HEK293 (cell line): ENCODE measurements around the gene RHBDF2.

Source experiments
- KLF16 ChIP-seq: fragments of 450-650 bp; formaldehyde crosslinking; IDR thresholded peaks from 2 replicates; pipeline ENCODE4 v1.5.1; 2017; ENCODE audit warnings: missing biosample characterization, missing genetic modification characterization
- MEIS1 ChIP-seq: sonication (generic); formaldehyde crosslinking; IDR thresholded peaks from 2 replicates; pipeline ENCODE4 v1.8.1; 2022; ENCODE audit warnings: missing genetic modification reagents, mild to moderate bottlenecking, borderline replicate concordance
- RBAK ChIP-seq: fragments of 450-650 bp; formaldehyde crosslinking; IDR thresholded peaks from 2 replicates; pipeline ENCODE4 v1.5.1; 2016; ENCODE audit warnings: missing biosample characterization, missing genetic modification characterization
- YY2 ChIP-seq: fragments of 450-650 bp; formaldehyde crosslinking; IDR thresholded peaks from 2 replicates; pipeline ENCODE4 v1.5.1; 2016; ENCODE audit warnings: missing biosample characterization, missing genetic modification characterization
- ZBTB49 ChIP-seq: fragments of 450-650 bp; formaldehyde crosslinking; IDR thresholded peaks from 2 replicates; pipeline ENCODE4 v1.5.1; 2016; ENCODE audit warnings: missing biosample characterization, missing genetic modification characterization, low read depth
- ZEB2 ChIP-seq: fragments of 450-650 bp; formaldehyde crosslinking; IDR thresholded peaks from 2 replicates; pipeline ENCODE4 v1.5.1; 2016; ENCODE audit warnings: missing biosample characterization, missing genetic modification characterization
- ZNF146 ChIP-seq: fragments of 450-650 bp; formaldehyde crosslinking; IDR thresholded peaks from 2 replicates; pipeline ENCODE4 v1.5.1; 2016; ENCODE audit warnings: missing biosample characterization, missing genetic modification characterization
- ZNF280C ChIP-seq: fragments of 450-650 bp; formaldehyde crosslinking; IDR thresholded peaks from 2 replicates; pipeline ENCODE4 v1.5.1; 2016; ENCODE audit warnings: missing biosample characterization, missing genetic modification characterization
- ZNF514 ChIP-seq: fragments of 450-650 bp; formaldehyde crosslinking; IDR thresholded peaks from 2 replicates; pipeline ENCODE4 v1.5.1; 2016; ENCODE audit warnings: missing biosample characterization, missing genetic modification characterization
- ZNF654 ChIP-seq: fragments of 450-650 bp; formaldehyde crosslinking; IDR thresholded peaks from 2 replicates; pipeline ENCODE4 v1.5.1; 2016; ENCODE audit warnings: low read depth, missing biosample characterization, missing genetic modification characterization
- ZNF692 ChIP-seq: fragments of 450-650 bp; formaldehyde crosslinking; IDR thresholded peaks from 2 replicates; pipeline ENCODE4 v1.5.1; 2016; ENCODE audit warnings: missing biosample characterization, missing genetic modification characterization
- TF ChIP-seq, protein P1 (sequence below): fragments of 450-650 bp; formaldehyde crosslinking; IDR thresholded peaks from 2 replicates; pipeline ENCODE4 v1.5.1; 2016; ENCODE audit warnings: missing biosample characterization, missing genetic modification characterization
- TF ChIP-seq, protein P2 (sequence below): fragments of 450-650 bp; formaldehyde crosslinking; IDR thresholded peaks from 2 replicates; pipeline ENCODE4 v1.5.1; 2016; ENCODE audit warnings: missing biosample characterization, missing genetic modification characterization
- TF ChIP-seq, protein P3 (sequence below): fragments of 450-650 bp; formaldehyde crosslinking; IDR thresholded peaks from 2 replicates; pipeline ENCODE4 v1.5.1; 2017; ENCODE audit warnings: missing biosample characterization, missing genetic modification characterization

The RHBDF2 gene

DNA sequence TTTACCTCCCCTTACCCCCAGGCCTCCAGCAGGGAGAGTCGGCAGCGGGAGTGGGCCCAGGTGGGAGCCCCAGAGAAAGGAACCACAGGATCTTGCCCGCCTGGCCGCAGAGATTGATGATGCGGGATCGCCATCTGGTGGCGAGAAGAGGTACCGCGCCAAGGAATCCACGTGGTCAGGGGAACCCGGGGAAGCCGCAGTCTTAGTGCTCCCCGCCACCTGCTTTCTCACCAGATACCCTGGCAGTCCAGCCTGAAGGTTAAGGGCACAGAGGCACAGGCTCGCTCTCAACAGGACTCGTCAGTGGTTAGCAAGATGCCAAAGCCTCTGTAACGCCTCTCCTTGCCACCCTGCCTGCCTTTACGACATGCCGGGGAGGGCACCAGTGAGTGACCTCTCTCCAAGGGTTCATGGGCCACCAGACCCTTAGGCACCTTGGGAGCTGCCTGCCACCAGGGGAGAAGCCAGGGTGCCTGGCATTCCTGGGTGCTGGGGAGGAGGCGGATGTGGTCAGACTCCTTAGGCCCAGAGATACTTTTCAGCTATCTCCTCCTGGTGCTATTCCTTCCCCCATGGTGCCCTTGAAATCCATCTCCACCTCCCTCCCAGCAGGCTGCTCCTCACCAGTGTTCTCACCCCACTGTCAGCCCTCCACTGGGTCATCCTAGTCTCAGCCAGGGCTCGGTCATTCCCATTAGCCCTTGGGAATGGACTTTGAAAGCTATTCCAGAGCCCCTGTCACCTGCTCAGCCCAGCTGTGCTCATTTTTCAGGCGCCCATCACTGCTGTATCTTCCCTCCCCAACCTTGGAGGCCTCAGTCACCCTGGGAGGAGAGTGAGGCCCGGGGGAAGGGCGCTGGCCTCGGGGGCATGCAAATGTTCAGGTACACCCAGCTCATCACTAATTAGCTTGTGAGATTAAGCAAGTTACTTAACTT is 5.5 kb upstream of the RHBDF2 start (continued):
- TF ChIP-seq, protein P1, sequence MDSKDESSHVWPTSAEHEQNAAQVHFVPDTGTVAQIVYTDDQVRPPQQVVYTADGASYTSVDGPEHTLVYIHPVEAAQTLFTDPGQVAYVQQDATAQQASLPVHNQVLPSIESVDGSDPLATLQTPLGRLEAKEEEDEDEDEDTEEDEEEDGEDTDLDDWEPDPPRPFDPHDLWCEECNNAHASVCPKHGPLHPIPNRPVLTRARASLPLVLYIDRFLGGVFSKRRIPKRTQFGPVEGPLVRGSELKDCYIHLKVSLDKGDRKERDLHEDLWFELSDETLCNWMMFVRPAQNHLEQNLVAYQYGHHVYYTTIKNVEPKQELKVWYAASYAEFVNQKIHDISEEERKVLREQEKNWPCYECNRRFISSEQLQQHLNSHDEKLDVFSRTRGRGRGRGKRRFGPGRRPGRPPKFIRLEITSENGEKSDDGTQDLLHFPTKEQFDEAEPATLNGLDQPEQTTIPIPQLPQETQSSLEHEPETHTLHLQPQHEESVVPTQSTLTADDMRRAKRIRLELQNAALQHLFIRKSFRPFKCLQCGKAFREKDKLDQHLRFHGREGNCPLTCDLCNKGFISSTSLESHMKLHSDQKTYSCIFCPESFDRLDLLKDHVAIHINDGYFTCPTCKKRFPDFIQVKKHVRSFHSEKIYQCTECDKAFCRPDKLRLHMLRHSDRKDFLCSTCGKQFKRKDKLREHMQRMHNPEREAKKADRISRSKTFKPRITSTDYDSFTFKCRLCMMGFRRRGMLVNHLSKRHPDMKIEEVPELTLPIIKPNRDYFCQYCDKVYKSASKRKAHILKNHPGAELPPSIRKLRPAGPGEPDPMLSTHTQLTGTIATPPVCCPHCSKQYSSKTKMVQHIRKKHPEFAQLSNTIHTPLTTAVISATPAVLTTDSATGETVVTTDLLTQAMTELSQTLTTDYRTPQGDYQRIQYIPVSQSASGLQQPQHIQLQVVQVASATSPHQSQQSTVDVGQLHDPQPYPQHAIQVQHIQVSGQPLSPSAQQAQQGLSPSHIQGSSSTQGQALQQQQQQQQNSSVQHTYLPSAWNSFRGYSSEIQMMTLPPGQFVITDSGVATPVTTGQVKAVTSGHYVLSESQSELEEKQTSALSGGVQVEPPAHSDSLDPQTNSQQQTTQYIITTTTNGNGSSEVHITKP (tag by site-specific recombination) = no peak
- TF ChIP-seq KLF16 (tag by site-specific recombination) (0 out of 2 replicates have a peak, but pooled peaks have one; percentile 45), ZBTB49 (tag by site-specific recombination) (no peak), ZNF654 (tag by site-specific recombination) (peak; percentile 95), ZEB2 (tag by site-specific recombination) (no peak; the same call in 1 of the 2 replicates), ZNF514 (no peak), ZNF692 (peak; percentile 95), YY2 (no peak), ZNF280C (no peak), ZNF146 (tag by site-specific recombination) (no peak; the same call in 1 of the 2 replicates), MEIS1 (no peak), RBAK (tag by site-specific recombination) (no peak)
- TF ChIP-seq, protein P2, sequence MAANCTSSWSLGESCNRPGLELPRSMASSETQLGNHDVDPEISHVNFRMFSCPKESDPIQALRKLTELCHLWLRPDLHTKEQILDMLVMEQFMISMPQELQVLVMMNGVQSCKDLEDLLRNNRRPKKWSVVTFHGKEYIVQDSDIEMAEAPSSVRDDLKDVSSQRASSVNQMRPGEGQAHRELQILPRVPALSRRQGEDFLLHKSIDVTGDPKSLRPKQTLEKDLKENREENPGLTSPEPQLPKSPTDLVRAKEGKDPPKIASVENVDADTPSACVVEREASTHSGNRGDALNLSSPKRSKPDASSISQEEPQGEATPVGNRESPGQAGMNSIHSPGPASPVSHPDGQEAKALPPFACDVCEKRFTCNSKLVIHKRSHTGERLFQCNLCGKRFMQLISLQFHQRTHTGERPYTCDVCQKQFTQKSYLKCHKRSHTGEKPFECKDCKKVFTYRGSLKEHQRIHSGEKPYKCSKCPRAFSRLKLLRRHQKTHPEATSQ (tag by site-specific recombination) = no peak
- TF ChIP-seq, protein P3, sequence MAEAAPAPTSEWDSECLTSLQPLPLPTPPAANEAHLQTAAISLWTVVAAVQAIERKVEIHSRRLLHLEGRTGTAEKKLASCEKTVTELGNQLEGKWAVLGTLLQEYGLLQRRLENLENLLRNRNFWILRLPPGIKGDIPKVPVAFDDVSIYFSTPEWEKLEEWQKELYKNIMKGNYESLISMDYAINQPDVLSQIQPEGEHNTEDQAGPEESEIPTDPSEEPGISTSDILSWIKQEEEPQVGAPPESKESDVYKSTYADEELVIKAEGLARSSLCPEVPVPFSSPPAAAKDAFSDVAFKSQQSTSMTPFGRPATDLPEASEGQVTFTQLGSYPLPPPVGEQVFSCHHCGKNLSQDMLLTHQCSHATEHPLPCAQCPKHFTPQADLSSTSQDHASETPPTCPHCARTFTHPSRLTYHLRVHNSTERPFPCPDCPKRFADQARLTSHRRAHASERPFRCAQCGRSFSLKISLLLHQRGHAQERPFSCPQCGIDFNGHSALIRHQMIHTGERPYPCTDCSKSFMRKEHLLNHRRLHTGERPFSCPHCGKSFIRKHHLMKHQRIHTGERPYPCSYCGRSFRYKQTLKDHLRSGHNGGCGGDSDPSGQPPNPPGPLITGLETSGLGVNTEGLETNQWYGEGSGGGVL (tag by site-specific recombination) = no peak
